GM11168 (cell line): ENCODE results near the gene METTL3.

Source experiments
- in situ Hi-C: fragments of 300-500 bp; cut with MboI; formaldehyde crosslinking; loops from one replicate; pipeline ENCODE4 v1.12.0; 2022; ENCODE audit warnings: low sequenced_read_pairs; ENCODE audit not compliant: unreplicated experiment

Gene METTL3

GRCh38 chr14:21510735-21511657 is at the start of gene METTL3:
Gene METTL3 (minus strand): TSS chr14:21511340. CDS start chr14:21511223, 117 bp downstream.
- in situ Hi-C loops = no loop called here

DNA sequence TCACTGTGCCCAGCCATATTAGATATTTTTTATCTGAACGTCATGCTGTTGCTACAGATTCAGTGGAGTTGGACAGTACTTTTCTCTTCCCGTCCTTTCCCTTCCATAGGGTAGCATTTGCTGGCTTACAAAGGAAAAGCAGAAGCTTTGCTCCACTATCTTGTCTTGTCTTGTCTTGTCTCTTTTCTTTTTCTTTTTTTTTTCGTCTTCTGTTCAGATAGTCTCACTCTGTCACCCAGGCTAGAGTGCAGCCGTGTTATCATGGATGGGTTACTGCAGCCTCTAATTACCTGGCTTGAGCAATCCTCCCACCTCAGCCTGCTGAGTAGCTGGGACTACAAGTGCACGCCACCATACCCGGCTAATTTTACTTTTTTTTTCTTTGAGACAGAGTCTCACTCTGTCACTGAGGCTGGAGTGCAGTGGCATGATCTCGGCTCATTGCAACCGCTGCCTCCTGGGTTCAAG is 47.6 kb upstream of the METTL3 start:
- in situ Hi-C loops = loop anchor here (5.0 kb wide), 1 partner anchor 56 kb away; no protein-coding TSS in a partner anchor

DNA sequence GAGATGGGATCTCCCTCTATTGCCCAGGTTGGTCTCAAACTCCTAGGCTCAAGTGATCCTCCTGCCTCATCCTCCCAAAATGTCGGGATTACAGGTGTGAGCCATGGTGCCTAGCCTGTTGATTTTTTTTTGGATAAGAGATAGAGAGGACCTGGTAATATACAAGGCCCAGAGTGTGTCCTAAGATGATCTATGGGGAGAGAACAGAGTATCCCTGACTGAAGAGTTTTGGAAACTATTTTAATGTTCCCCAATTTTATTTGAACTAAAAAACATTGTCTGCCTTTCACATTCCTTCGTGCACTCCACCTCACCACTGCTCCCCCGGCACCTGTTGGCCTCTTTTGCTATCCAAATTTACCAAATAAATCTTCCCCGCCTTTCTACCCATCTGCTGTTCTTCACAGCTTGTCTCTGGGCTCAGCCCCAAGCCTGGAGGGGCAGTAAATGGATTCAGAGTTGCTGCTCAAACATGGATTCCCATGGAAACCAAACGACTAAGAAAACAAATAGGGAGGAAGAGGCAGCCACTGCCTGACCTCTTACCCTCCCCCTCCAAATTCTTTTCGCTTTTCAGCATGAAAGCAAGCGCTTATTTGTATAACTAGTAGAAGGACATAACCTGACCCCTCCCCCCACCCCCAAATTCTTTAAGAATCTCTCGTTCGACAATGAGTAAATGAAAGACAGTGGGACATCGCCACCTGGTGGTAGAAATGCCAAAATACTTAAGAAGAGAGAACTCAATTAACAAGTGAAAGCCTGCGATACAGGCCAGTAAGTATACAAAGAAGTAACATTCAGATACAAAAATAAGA is 46.2 kb upstream of the METTL3 start:
- in situ Hi-C loops = loop anchor here (5.0 kb wide), 1 partner anchor 55 kb away; no protein-coding TSS in a partner anchor

DNA sequence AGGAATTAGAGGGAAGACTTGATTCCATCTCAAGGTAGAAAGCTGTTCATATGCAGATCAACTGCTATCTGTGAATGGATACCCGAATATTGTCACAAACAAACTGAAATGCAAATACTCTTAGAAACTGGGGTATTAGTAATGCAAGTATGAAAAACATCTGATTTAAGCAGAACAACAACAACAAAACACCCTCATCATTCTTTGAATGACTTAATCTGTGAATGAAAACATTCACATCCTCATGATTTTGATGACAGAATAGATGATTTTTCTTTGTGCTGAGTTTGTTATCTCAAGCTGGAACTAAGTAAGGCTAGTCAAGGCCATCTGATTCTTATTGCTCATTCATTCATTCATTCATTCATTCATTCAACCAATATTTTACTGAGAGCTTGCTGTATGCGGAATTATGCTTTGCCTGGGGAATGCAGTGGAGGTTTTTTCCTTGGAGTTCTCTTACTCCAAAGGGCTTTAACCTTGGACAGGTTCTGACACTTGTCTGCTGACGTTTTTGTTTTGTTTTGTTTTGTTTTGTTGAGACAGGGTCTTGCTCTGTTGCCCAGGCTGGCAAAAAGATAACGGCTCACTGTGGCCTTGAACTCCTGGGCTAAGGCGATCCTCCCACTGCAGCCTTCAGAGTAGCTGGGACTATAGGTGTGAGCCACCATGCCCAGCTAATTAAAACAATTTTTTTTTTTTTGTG is 45.4 kb upstream of the METTL3 start:
- in situ Hi-C loops = loop anchor here (5.0 kb wide), 1 partner anchor 54 kb away; no protein-coding TSS in a partner anchor

- in situ Hi-C loops = no loop called here
These were observed 42.1 kb upstream of the METTL3 start for GRCh38 chr14:21553266-21553665.

GRCh38 chr14:21544588-21544987 is 33.4 kb upstream of the METTL3 start:
- in situ Hi-C loops = loop anchor here (10.0 kb wide), 1 partner anchor 550 kb away; the partner anchor contains the start of gene SLC39A2

DNA sequence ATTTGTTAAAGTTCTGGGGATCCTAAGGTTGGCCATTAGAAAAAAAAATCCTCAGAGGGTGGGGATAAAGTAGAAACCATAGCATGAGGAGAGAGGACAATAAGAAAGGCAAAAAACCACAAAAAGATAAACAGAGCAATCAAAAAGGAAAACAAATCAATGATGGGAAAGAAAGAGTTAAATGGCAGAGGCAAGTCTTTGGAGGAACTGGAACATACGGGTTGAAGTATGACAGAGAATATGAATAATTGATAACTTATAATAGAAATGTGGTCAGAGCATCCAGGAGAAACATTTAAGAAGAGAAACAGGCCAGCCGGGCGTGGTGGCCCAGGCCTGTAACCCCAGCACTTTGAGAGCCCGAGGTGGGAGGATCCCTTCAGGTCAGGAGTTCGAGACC is 32.8 kb upstream of the METTL3 start:
- in situ Hi-C loops = loop anchor here (10.0 kb wide), 1 partner anchor 549 kb away; the partner anchor contains the start of gene SLC39A2

DNA sequence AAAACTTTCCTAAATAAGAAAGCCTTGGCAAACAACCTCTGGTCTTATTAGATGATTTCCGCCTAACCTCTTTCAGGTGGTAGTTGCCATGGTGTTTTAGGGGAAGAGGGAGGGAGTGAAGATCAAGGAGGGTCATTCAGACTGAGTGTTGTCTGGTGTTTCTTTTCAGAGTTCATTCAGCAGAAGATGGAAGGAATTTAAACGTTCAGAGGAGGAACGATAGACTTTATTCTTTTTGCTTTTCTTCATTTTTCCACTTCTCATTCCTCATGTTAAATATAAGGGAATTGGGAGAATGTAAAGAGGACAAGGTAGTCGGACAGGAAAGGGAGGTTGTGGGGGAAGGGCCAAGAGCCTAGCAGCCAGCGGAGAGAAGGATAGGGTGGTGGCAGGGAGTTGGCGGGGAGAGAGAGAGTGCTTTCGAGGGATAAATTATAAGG is 32.4 kb upstream of the METTL3 start:
- in situ Hi-C loops = loop anchor here (10.0 kb wide), 1 partner anchor 549 kb away; the partner anchor contains the start of gene SLC39A2

DNA sequence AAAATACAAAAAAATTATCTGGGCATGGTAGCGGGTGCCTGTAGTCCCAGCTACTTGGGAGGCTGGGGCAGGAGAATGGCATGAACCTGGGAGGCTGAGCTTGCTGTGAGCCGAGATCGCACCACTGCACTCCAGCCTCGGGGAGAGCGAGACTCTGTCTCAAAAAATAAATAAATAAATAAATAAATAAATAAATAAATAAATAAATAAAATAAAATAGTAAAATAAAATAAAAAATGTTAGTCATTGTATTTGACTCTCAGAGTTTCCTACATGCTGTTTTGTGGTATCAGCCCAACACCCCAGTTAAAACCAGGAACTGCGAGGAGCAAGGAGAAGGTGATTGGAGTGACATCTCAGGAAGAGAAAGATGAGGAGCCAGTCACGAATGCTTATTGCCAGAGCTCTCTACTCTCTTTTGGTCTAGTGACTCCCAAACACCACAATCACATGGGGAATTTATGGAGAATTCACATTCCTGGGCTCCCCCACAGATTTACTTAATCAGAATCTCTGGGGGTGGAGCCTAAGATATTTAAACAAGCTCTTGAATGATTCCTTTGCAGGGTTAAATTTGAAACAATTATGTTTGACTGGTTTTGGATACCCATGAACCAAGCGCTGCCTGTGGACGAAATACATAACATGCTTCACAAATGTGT is 30.4 kb upstream of the METTL3 start:
- in situ Hi-C loops = loop anchor here (10.0 kb wide), 1 partner anchor 547 kb away; the partner anchor contains the start of gene SLC39A2

GRCh38 chr14:21539189-21539940 is 28.2 kb upstream of the METTL3 start:
- in situ Hi-C loops = no loop called here

DNA sequence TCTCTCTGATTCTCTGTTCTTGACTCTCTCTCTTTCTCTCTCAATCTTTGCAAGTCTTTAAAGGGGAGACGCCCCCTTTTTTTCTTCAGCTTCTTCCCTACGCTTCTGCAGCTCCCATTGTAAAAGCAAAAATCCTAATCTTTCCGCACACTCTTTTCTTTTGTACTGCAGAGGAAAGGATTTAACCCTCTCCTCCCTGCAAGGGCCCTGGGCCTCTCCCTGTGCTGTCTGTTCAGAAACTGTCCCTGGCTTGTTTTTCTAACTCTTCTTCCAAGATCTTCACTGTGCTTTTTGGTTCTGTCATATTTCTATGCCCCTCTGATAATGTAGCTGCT is 25.9 kb upstream of the METTL3 start:
- in situ Hi-C loops = no loop called here

- in situ Hi-C loops = no loop called here
These were observed 25.4 kb upstream of the METTL3 start for GRCh38 chr14:21536418-21537089.

DNA sequence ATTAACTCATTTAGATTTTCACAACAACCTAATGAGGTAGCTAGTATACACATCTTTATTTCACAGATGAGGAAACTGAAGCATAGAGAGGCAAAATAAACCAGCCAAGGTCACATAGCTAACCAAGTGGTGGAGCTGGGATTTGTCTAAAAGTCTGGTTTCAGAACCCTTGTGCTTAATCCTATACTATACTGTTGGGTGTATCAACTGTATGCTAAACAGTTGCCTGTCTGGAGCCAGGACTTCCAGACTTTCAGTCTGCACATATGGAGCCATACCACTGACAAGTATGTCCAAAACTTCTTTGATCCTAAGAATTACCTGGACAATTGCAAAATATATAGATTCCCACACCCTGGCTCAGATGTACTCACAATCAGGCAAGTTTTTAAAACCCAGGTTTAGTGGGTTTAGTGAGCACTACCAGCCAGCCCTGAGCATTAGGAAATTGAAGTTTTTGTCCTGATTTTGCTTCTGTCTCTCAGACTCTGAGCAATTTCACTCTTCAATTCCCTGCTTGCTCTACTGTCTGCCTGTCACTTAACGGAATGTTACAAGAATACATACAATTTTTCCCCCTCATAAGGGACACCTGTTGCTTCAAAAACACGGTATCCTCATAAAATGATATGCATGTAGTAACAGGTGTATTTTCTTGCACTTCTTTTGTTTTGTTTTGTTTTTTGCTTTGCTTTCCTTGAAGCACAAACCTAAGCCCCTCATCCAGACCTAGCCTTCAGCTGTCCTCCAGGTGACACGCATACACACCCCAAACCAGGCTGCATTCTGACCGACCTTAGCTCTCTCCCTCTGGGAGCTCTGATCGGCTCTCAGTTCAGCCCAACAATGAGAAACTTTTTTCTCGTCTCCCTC is 24.6 kb upstream of the METTL3 start:
- in situ Hi-C loops = no loop called here

- in situ Hi-C loops = no loop called here
These were observed 23.4 kb upstream of the METTL3 start for GRCh38 chr14:21534576-21534975.

- in situ Hi-C loops = no loop called here
These were observed 22.2 kb upstream of the METTL3 start for GRCh38 chr14:21533294-21533693.

GRCh38 chr14:21529515-21529914 is 18.4 kb upstream of the METTL3 start:
- in situ Hi-C loops = no loop called here
